Measurements from ENCODE around the gene IFITM2. TPM values are rescaled to one million over a fixed set of nuclear protein-coding genes. Genes with fewer than 3 reads are reported as not detected.

Gene IFITM2
- total and polyA plus RNA-seq, 2 donors from 2014 or later, result 814 to 1,111 TPM

GRCh38 chr11:283405-284104, 24.1 kb upstream of the IFITM2 start:
- Histone ChIP-seq H3K27ac (ENCODE audit: low read depth in 2 of 2, low read length in 2 of 2) (no peak overlapping the region), H3K9me3 (ENCODE audit: control insufficient read depth in 2 of 3, insufficient read depth in 1 of 3, low read length in 3 of 3) (no peaks in the 10 kb centered on the region), H3K27me3 (ENCODE audit: control insufficient read depth, insufficient read depth, low read length) (peaks cover 19% of the 10 kb centered on the region), H3K4me3 (ENCODE audit: low read length in 3 of 3) (no peak overlapping the region), H3K36me3 (ENCODE audit: control insufficient read depth in 2 of 3, insufficient read depth in 3 of 3, low read length in 3 of 3) (no peaks in the 10 kb centered on the region), H3K9ac (ENCODE audit: low read length in 3 of 3) (no peak overlapping the region), H3K4me1 (ENCODE audit: control insufficient read depth in 2 of 3, insufficient read depth in 2 of 3, low read depth in 1 of 3, low read length in 3 of 3) (peaks cover 0 to 17% (median 0%) of the 10 kb centered on the region in 3 donors)
- DNase-seq (no peak), FAIRE-seq (no peak)
- intact Hi-C loops (cut with DNase I), result no loop called here
- TF ChIP-seq CTCF (IDR thresholded peaks at IDR 0.05; ENCODE audit: borderline replicate concordance, extremely low read depth, insufficient read depth), result no peak

- H3K9ac ChIP-seq (ENCODE audit: low read length in 3 of 3), result no peak overlapping the region
- H3K9me3 ChIP-seq (ENCODE audit: control insufficient read depth in 2 of 3, insufficient read depth in 1 of 3, low read length in 3 of 3), result no peaks in the 10 kb centered on the region
- no peak overlapping the region for H3K4me3 ChIP-seq (ENCODE audit: low read length in 3 of 3)
- no peaks in the 10 kb centered on the region for H3K36me3 ChIP-seq (ENCODE audit: control insufficient read depth in 2 of 3, insufficient read depth in 3 of 3, low read length in 3 of 3)
- peaks cover 0 to 16% (median 0%) of the 10 kb centered on the region in 3 donors for H3K4me1 ChIP-seq (ENCODE audit: control insufficient read depth in 2 of 3, insufficient read depth in 2 of 3, low read depth in 1 of 3, low read length in 3 of 3)
- peaks cover 17% of the 10 kb centered on the region for H3K27me3 ChIP-seq (ENCODE audit: control insufficient read depth, insufficient read depth, low read length)
- FAIRE-seq (no peak), DNase-seq (peak; percentile 65 to 85 (median 78))
- TF ChIP-seq CTCF (IDR thresholded peaks at IDR 0.05; ENCODE audit: borderline replicate concordance, extremely low read depth, insufficient read depth), result no peak
- intact Hi-C loops (cut with DNase I), result no loop called here
- H3K27ac ChIP-seq (ENCODE audit: low read depth in 2 of 2, low read length in 2 of 2), result no peak overlapping the region
Measured at GRCh38 chr11:284105-285020, 23.3 kb upstream of the IFITM2 start.

GRCh38 chr11:285021-285893, 22.4 kb upstream of the IFITM2 start:
- Histone ChIP-seq H3K4me3 (ENCODE audit: low read length in 3 of 3) (no peak overlapping the region), H3K27ac (ENCODE audit: low read depth in 2 of 2, low read length in 2 of 2) (no peak overlapping the region), H3K4me1 (ENCODE audit: control insufficient read depth in 2 of 3, insufficient read depth in 2 of 3, low read depth in 1 of 3, low read length in 3 of 3) (peaks cover 0 to 17% (median 0%) of the 10 kb centered on the region in 3 donors), H3K9ac (ENCODE audit: low read length in 3 of 3) (no peak overlapping the region), H3K36me3 (ENCODE audit: control insufficient read depth in 2 of 3, insufficient read depth in 3 of 3, low read length in 3 of 3) (no peaks in the 10 kb centered on the region), H3K27me3 (ENCODE audit: control insufficient read depth, insufficient read depth, low read length) (peaks cover 17% of the 10 kb centered on the region), H3K9me3 (ENCODE audit: control insufficient read depth in 2 of 3, insufficient read depth in 1 of 3, low read length in 3 of 3) (no peaks in the 10 kb centered on the region)
- DNase-seq, result peak in 1 of 5 donors; percentile 57
- no peak for TF ChIP-seq CTCF (IDR thresholded peaks at IDR 0.05; ENCODE audit: borderline replicate concordance, extremely low read depth, insufficient read depth)
- intact Hi-C loops (cut with DNase I), result no loop called here
- no peak for FAIRE-seq

Measured in kidney (tissue), 14 donors.